Panc1 (cell line): ENCODE data around the gene ZNF593OS. TPM values are rescaled to one million over a fixed set of nuclear protein-coding genes. Genes with fewer than 3 reads are reported as not detected.

ENCODE experiments used
- ATAC-seq: fragments of 200-7000 bp; cut with Tn5 transposase; 2 replicates; pipeline ENCODE4 v1.9.1; 2020; ENCODE audit warnings: mild to moderate bottlenecking, moderate library complexity
- BruUV-seq: library from RNA; stranded (reverse); fragments of 400-500 nt; replicated peaks from 2 replicates; lab custom pipeline; 2021; lab: Mats Ljungman, UMichigan
- CTCF ChIA-PET: fragments of 300-600 bp; sonication (Branson Sonifier 250); formaldehyde crosslinking; loops from one replicate; lab custom pipeline; 2022; ENCODE audit warnings: antibody characterized with exemption; lab: Charles Lee
- POLR2A ChIA-PET: fragments of 300-600 bp; sonication (Branson Sonifier 250); formaldehyde crosslinking; loops from one replicate; lab custom pipeline; 2022; ENCODE audit warnings: antibody characterized with exemption; lab: Charles Lee
- DNase-seq: peaks from one replicate; pipeline ENCODE4 v3.0.0-alpha.2; 2010; ENCODE audit warnings: low read depth, low spot score
- H3K27ac ChIP-seq: 2 replicates; pipeline ENCODE4 v1.5.1; 2011; ENCODE audit warnings: mild to moderate bottlenecking, low read length, inconsistent platforms
- H3K27me3 ChIP-seq: fragments of 200-500 bp; sonication (Bioruptor generic); 2 replicates; pipeline ENCODE4 v1.6.0; 2014; ENCODE audit warnings: low read length, inconsistent platforms; ENCODE audit not compliant: control insufficient read depth, insufficient read depth
- H3K36me3 ChIP-seq: fragments of 200-500 bp; sonication (Bioruptor generic); 2 replicates; pipeline ENCODE4 v1.5.1; 2014; ENCODE audit warnings: inconsistent platforms, mild to moderate bottlenecking, low read length, moderate library complexity; ENCODE audit not compliant: control insufficient read depth, insufficient read depth
- H3K4me1 ChIP-seq: 2 replicates; pipeline ENCODE4 v1.5.1; 2011; ENCODE audit warnings: inconsistent platforms, mild to moderate bottlenecking, low read length, moderate library complexity; ENCODE audit not compliant: control insufficient read depth, insufficient read depth
- H3K4me3 ChIP-seq, 2 experiments: 2 replicates each; pipeline ENCODE4 v1.5.1; 2011 to 2012; ENCODE audit warnings: low read depth in 2 of 2, low read length in 2 of 2, mild to moderate bottlenecking in 2 of 2, inconsistent platforms in 1 of 2, moderate library complexity in 1 of 2
- H3K9me3 ChIP-seq: fragments of 200-500 bp; sonication (Bioruptor generic); 2 replicates; pipeline ENCODE4 v1.5.1; 2014; ENCODE audit warnings: low read depth, mild to moderate bottlenecking, inconsistent platforms, low read length, moderate library complexity; ENCODE audit not compliant: control insufficient read depth, insufficient read depth
- CTCF ChIP-seq: fragments of 450-650 bp; IDR thresholded peaks from 2 replicates; pipeline ENCODE4 v1.5.1; 2017; ENCODE audit warnings: mild to moderate bottlenecking
- POLR2AphosphoS5 ChIP-seq: IDR thresholded peaks from 2 replicates; pipeline ENCODE4 v1.6.1; 2012; ENCODE audit warnings: mild to moderate bottlenecking, low read depth, low read length, moderate library complexity
- SIN3A ChIP-seq: IDR thresholded peaks from 2 replicates; pipeline ENCODE4 v1.6.1; 2012; ENCODE audit warnings: low read depth, mild to moderate bottlenecking, low read length, moderate library complexity, borderline replicate concordance; ENCODE audit not compliant: insufficient read depth
- TCF7L2 ChIP-seq: IDR thresholded peaks from 2 replicates; pipeline ENCODE4 v1.6.1; 2011; ENCODE audit warnings: mild to moderate bottlenecking, low read depth, low read length, inconsistent platforms
- in situ Hi-C: cut with HindIII; loops from 2 replicates; pipeline ENCODE4 v1.10.0; 2016; ENCODE audit warnings: low sequenced_read_pairs, low pct_unique_long_range_greater_than_20kb
- intact Hi-C: fragments of 100-400 bp; cut with micrococcal nuclease; formaldehyde crosslinking; loops from one replicate; pipeline ENCODE4 v1.10.0; 2022; ENCODE audit not compliant: unreplicated experiment
- total RNA-seq: library from RNA; stranded (reverse); gene quantifications from one replicate; pipeline ENCODE4 v1.2.1, GENCODE V29; 2021; ENCODE audit not compliant: unreplicated experiment
- TF ChIP-seq, protein P1 (sequence below), 2 experiments: IDR thresholded peaks; 2 replicates each; pipeline ENCODE4 v1.6.1; 2011 to 2012; ENCODE audit warnings: low read depth in 2 of 2, control low read depth in 1 of 2, low read length in 1 of 2, mild to moderate bottlenecking in 1 of 2, moderate library complexity in 1 of 2; ENCODE audit not compliant: insufficient read depth in 1 of 2

The ZNF593OS gene
- total RNA-seq, 1 experiment from 2014 or later = not detected

DNA sequence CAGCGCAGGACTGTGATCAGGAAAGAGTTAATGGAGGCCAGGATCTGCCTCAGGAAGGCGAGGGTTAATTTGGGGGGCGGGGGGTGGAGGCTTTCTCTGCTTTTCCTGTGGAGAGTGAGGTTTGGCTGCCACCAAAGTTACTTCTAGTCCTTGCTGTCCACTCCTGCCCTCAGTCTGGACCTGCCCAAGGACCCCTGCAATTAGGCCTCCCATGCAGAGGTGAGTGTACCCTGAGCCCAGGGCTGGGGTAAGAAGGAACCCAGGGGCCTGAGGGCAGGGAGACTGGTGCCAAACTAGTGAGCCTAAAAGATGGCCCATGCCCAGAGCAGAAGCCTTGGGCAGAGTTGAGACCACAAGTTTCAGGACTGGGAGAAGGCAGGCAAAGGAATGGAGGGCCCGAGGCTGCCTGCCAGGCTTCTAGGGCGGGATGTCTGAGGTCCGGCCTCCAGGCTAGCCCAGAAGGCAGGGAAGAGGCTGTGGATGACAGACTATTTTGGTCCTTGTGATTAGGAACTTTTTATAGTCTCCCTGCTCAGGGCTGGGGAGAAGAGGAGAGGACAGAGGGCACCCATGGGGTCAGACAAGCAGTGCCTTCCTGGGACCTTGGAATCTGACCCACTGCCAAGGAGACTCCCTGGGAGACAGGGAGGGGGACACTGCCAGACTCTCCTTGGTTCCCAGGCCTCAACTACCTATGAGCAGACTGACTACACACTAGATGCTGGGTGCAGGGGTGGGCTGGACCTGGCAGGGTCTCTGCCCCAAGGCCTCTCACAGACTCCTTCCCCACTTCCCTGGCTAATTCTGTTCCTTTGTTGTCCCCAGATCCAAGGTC lies 12.5 kb downstream of the ZNF593OS start, which contains the start of gene FAM110D:
FAM110D (plus strand) TSS at position 172 of the 835 bp plus-strand sequence. CDS start 2,213 bp downstream, outside the sequence.
- H3K4me1 ChIP-seq = peaks cover 6% of the 10 kb centered on the region; the same call in 1 of the 2 replicates
- in situ Hi-C loops = no loop called here
- intact Hi-C loops = no loop called here

GRCh38 chr1:26158271-26158907 lies 13.2 kb downstream of the ZNF593OS start:
- in situ Hi-C loops = no loop called here
- TF ChIP-seq, protein P1, sequence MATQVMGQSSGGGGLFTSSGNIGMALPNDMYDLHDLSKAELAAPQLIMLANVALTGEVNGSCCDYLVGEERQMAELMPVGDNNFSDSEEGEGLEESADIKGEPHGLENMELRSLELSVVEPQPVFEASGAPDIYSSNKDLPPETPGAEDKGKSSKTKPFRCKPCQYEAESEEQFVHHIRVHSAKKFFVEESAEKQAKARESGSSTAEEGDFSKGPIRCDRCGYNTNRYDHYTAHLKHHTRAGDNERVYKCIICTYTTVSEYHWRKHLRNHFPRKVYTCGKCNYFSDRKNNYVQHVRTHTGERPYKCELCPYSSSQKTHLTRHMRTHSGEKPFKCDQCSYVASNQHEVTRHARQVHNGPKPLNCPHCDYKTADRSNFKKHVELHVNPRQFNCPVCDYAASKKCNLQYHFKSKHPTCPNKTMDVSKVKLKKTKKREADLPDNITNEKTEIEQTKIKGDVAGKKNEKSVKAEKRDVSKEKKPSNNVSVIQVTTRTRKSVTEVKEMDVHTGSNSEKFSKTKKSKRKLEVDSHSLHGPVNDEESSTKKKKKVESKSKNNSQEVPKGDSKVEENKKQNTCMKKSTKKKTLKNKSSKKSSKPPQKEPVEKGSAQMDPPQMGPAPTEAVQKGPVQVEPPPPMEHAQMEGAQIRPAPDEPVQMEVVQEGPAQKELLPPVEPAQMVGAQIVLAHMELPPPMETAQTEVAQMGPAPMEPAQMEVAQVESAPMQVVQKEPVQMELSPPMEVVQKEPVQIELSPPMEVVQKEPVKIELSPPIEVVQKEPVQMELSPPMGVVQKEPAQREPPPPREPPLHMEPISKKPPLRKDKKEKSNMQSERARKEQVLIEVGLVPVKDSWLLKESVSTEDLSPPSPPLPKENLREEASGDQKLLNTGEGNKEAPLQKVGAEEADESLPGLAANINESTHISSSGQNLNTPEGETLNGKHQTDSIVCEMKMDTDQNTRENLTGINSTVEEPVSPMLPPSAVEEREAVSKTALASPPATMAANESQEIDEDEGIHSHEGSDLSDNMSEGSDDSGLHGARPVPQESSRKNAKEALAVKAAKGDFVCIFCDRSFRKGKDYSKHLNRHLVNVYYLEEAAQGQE (IDR thresholded peaks at IDR 0.05; ENCODE audit: insufficient read depth in 1 of 2, low read depth in 2 of 2, low read length in 1 of 2) = no peak
- TF ChIP-seq SIN3A = no peak
- TF ChIP-seq POLR2AphosphoS5 = no peak
- no peak for TF ChIP-seq TCF7L2
- TF ChIP-seq CTCF = no peak
- CTCF ChIA-PET = interaction anchor here (1.2 kb wide), 1 partner anchor 13 kb away, joined by 3 read pairs; no protein-coding TSS in a partner anchor
- Histone ChIP-seq H3K9me3 (no peaks in the 10 kb centered on the region), H3K36me3 (no peaks in the 10 kb centered on the region), H3K4me3 (no peak overlapping the region), H3K27me3 (no peaks in the 10 kb centered on the region), H3K4me1 (peaks cover 6% of the 10 kb centered on the region; the same call in 1 of the 2 replicates), H3K27ac (no peak overlapping the region)
- DNase-seq = no peak
- intact Hi-C loops = no loop called here
- no TSS peak for BruUV-seq
- ATAC-seq = no peak
- POLR2A ChIA-PET = interaction anchor here (1.1 kb wide), 1 partner anchor 144 kb away, joined by 3 read pairs; no protein-coding TSS in a partner anchor

More for the DNA sequence above, 12.5 kb downstream of the ZNF593OS start, which contains the start of gene FAM110D:
- Histone ChIP-seq H3K27ac (no peak within 1 kb of the TSS; the same call in 1 of the 2 replicates), H3K36me3 (no peaks in the 10 kb centered on the region), H3K4me3 (no peak within 1 kb of the TSS; a peak in 1 of 4 replicates), H3K27me3 (no peaks in the 10 kb centered on the region), H3K9me3 (no peaks in the 10 kb centered on the region)
- TF ChIP-seq, protein P1 (IDR thresholded peaks at IDR 0.05; ENCODE audit: insufficient read depth in 1 of 2, low read depth in 2 of 2, low read length in 1 of 2) = no peak
- TF ChIP-seq CTCF = no peak
- no peak for TF ChIP-seq SIN3A
- no peak for TF ChIP-seq TCF7L2
- TF ChIP-seq POLR2AphosphoS5 = no peak
- ATAC-seq (no peak), DNase-seq (no peak)
- no TSS peak for BruUV-seq
- ChIA-PET CTCF (no interaction called here), POLR2A (interaction anchor here (0.8 kb wide), 1 partner anchor 59 kb away, joined by 6 read pairs; no protein-coding TSS in a partner anchor)
